NCI-H2081 (cell line): ENCODE measurements around the gene ACAN.

ENCODE experiments used
- DNase-seq, 2 experiments: peaks; one replicate each; lab custom pipeline; 2025; lab: John Stamatoyannopoulos, UW

The ACAN gene

DNA sequence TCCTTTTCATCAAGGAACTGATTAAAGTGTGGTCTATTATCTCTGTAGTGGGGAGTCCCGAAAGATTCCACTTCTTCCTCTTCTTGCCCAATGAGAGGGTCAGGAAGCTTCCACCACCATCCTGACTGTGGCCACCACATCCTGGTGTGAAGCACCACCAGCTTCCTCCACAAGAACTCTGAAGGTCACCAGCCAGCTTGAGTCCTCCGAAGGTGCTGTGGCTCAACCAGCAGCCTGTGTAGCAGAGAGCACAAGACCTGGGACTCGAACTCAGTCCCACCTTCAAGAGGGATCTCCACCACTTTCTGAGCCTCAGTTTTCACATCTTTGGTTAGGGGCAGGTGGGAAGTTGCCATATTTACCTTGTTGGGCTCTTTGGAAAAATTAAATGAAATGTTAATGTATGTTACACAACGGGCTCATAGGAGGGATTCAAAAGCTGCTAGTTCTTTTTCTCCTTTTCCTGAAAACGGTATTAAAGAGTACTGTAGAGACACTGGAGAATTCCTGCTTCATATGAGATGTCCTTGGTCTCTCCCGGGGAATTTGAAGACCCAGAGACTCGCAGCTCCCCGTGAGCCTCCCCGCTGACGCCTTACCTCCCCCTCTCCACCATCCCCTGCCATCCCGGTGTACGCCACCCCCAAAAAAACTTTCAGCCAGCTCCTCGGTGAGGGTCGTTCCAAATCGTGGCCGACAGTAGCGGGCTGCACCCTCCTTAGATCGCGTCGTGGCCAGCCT, 816 bp upstream of the ACAN start:
- no peak for DNase-seq

DNA sequence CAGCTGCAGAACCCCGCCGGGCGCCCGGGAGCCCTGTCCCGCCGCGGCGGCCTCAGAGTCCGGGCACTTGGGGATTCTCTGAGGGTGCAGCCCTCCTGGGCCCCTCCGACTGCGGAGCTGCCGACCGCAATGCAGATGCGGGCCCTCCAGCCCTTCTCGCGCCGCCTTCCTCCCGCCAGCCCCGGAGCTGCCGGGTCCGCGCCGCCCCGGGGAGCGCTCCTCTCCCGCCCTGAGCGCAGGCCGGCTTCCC, 320 bp upstream of the ACAN start:
- no peak for DNase-seq

DNA sequence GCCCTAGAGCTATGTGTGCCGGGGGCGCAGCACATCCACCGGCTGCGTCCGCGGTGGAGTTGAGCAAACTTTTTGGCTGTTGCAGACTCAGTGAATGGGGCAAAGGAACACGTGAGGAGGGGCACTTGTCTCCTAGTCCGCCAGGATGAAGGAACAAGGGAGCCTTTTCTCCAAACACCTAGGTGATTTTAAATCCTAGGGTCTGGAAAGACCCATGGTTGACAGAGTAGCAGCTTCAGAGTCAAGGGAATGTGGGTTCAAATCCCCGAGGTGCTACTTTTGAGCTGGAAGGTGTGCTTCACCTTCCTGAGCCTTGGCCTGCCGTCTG, 648 bp downstream of the ACAN start:
- DNase-seq = no peak

DNA sequence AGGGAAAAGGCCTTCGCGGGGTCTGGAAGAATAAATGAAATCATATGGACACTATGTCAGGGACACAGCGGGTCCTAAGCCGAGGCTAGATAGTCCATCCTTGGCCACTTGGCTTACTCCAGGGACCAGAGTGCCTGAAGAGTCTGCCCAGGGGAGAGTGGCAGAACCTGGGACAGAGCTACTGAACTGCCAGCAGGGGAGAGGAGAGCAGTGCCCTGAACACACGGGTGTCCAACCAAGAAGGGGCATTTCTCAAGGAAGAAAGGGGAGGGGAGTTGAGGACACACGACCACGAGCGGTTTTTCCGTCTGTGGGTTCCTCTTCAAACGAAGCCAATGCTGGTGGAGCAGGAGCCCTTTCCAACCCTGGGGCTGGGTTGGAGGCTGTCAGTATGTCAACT, 1.0 kb downstream of the ACAN start:
- DNase-seq = no peak

DNA sequence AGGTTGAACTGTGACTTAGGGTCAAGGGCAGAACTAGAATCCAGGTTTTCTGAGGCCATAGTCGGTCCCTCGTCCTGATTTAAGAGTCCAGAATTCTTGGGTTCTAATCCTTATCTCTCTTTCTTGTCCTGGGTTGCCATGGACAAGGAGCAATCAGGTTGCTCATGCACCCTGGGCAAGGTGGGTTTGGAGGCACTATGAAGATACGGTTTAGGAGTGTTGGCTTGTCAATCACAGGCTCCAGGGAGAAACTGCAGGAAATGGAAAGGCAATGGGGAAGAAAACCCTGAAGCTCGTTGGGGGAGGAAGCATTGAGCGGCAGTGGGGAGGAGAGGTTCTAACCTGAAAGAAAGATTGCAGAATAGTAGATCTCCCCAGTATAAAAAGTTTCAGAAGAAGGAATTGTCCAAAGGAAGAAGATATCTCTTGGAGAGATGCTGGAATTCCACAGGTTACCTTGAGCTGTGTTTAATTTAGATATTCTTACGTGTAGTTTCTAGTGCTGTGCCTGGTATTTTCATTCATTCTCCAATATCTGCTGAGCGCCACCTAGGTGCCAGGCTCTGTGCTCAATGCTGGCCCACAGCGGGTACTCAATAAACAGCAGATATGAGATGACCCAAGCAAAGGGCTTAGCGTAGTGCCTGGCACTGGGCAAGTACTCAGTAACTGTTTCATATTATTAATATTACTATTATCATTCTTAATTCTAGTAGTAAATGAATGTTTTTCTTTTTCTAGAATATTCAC, 2.0 kb downstream of the ACAN start:
- no peak for DNase-seq

DNA sequence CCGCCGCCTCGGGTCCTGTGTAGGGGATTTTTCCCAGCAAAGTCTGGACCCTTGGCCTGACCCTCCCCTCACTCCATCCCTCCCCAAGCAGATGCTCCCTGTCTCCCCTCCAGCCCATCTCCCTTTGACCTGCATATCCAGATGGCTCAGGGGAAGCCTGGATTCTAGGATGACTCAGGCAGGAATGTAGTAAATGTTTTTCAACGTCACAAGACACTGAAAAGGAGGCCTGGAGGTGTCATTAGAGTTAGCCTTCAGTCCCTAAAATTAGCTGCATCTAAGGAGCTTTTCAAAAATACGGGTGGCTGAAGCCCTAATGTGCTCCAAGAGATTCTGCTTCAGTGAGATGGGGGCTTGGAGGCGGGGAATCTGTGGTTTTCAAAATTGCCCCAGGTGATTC, 7.2 kb downstream of the ACAN start:
- DNase-seq = no peak

DNA sequence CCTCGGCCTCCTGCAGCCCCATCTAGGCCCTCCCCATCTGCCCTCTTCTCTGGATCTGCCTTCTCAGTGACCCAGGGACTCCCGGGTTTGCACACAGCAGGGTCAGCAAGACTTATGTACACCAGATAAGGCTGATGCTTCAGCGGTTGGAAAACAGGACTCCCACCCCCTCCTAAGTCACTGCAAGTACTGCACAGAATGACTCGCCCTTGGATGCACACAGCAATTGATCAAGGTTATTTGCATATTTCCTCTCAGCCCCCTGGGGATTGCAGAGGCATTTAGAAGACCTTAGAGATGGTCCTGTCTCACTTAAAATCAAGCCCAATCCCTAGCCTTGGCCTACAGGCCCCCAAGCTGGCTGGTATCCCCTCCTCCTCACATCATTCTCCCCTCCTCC, 8.9 kb downstream of the ACAN start:
- no peak for DNase-seq

DNA sequence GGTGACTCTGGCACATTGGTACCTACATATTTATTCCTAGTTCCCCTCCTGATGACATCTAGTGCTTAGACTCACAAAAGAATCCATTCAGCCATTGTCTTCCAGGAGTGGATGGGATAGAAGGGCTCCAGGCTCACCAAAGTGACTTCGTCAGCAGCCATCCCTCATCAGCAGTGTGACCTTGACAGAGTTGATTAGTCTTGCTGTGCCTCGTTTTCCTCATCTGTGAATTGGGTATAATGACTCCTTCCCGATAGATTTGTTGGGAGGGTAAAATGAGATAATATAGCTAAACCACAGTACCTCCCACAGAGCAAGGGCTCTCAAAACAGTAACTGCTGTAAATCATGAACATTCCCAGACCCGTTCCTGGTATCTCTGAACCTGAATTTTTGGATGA, 10.7 kb downstream of the ACAN start:
- DNase-seq = no peak

DNA sequence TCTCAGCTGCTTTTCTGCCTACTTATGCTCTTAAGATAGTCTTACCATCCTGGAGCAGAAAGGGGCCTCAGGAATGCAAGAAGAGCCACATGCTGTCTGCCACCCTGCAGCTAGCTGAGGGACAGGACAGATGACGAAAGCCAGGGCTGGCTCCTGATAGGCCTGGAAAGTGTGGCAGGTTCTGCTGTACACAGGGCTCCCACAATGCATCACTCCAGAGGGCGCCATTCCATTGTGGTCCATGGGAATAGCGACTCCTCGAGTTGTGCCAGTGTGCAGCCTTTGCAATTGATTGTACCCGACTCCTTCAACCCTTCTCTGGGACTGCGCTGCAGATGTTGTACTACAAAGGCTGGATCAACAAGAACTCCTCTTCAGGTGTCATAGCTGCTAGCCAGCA, 11.2 kb downstream of the ACAN start:
- no peak for DNase-seq

DNA sequence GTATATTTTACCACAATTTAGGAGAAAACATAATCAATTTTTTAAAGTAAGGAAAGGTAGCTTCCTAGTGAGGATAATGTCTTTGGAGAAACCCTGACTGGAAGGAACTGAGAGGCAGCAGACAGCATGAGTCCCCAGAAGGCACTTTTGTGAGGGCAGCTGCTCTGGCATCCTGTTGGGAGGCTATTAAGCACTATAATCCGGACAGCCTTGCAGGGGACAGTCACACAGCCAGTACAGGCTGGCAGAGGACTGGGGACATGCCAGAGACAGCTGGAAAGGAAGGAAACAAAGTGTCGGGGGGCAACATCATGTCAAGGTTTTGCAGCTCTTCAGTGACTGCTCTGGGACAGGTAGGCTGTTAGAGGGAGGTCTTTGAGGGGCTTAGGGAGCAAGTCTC, 15.7 kb downstream of the ACAN start:
- no peak for DNase-seq

DNA sequence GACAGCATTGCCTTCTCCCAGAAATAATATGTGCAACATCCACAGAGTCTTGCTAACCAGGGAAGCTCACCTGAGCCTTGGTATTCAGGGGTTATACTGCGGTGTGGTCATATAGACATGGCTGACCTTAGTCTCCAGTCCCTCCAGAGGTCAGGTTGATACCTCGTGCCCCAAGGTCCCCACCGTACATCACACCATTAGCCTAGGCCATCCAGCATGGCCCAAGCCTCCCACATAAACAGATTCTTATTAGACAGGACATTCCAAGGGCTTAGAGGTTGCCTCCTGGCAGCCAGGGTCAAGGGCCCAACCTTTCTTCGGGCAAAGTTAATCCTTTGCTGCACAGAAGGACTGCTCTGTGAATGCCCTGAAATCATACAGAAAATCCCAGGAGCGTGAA, 18.8 kb downstream of the ACAN start:
- no peak for DNase-seq

DNA sequence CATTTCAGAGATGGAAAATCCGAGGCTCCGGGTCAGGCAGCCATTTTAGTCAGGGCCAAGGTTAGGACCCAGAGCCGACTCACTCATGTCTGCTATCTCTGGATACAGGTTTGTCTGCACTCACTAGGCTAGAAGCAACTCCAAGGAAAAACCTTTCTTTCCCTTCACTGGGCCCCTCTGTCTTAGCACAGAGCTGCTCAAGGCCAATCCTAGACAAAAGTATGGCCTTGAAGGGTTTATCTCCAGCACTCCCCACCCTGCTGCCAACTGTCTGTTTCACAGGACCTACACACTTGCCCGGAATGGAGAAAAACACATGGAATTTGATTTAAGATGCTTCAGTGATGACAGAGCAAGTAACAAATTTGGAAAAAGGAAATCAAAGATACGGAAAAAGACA, 25.6 kb downstream of the ACAN start:
- DNase-seq = no peak

DNA sequence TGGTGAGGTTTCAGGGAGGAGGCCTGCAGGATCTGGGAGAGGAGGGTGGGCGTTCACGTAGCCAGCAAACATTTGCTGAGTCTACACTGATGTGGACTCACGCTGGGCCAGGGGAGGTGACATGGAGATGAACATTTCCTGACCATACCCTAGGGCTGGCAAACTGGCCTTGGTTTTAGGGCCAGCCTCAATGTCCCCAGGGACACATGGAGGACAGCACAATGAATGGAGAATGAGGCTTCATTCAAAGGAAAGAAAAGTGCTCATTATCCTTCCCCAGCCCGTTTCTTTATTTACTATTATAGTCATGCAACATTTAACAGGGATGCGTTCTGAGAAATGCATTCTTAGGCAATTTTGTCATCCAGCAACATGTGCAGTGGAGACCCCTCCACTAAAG, 26.8 kb downstream of the ACAN start:
- peak; percentile 11 to 23 for DNase-seq

DNA sequence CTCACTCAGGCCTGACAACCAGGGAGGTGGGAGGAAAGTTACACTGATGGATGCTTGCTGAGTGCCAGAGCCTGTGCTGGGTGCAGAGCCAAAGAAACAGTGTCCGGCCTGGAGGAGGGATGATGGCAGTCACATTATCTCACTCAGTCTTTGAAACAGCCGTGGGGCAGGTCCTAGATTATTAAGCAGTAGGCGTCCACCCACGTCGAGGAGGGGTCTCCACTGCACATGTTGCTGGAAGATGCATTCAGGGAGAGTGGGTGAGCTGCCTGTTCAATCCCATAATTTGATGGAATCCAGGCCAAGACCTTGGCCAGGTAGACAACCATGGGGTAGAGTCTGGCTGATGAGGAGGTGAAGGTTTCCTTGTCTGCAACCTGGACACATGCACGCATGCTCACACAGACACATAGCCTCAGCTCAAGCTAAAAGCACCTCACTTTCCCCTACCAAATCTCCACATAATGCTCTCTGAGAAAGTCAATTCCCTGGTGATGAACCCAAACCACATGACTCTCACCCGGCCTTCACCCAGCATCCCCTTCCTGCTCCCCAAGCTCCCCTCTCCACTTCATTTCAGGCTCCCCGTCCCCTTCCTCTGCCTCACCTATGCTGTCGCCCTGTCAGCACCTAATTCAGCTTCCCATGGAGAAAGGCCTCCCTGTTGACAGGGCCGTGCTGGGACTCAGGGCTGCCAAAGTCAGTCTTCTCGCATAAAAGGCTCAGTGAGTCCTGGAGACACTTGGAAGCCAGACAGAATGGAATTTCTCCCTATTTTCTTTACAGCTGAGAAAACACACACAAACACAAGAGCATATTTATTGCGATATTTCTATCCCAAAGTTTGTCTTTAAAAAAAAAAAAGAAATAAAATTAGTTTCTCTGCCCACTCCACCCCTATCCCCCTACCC, 29.8 kb downstream of the ACAN start:
- DNase-seq = no peak

DNA sequence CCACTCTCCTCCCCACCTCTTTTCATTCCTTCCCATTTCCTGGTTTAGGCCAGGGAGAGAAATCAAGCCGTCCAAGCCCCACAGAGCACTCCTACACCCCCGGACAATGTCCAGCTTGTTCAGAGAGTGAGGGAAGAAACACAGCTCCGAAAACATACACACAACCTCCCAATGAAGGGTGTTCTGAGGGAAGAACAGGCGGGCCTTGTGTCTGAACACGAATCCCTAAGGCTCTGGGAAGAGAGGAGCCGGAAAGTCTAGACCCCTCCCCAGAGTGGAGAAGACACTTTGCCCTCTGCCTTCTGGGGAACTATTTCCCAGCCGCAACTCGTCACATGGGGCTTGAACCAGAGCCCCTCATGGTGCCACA, 30.5 kb downstream of the ACAN start:
- no peak for DNase-seq

DNA sequence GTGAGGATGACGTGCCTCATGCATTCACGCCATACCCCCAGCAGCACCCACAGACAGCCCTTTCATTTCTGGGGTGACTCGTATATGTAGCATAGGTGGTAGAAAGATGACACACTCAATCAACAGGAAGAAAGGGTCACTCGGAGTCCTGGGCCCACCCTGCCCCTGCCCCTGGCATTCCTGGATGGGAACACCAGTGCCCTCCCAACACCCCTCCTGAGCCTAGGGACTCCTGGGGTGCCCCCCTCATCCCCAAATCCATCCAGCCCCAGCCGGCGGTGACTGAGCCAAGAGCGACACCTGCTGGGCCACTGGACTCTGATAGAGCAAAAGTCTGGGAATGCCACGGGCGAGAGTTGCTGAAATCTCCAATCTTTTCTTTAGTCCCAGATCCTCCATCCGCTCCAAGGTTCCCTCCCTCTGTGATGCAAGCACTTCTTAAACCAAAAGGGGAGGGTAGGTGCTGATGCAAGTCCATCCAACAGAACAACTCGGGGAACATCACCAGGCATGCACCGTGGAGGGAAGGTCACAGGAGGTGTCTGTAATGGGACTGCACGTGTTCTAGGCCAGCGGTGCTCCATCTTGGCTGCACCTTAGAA, 31.1 kb downstream of the ACAN start:
- DNase-seq = peak in 1 of 2 experiments; percentile 17

DNA sequence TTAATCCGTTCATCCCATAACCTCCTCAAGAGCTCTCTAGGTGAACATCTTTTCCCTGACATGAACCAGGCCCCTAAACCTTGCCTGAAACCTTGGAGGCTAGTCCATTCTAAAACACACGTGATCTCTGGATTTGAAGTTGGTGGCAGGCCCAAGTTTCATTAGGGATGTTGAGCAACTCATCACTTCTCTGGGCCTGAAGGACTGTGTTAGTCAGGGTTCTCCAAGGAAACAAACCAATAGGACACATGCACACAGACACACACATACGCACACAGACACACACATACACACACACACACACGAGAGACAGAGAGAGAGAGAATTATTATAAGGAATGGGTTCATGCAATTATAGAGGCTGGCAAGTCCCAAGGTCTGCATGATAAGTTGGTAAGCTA, 31.9 kb downstream of the ACAN start:
- DNase-seq = no peak

DNA sequence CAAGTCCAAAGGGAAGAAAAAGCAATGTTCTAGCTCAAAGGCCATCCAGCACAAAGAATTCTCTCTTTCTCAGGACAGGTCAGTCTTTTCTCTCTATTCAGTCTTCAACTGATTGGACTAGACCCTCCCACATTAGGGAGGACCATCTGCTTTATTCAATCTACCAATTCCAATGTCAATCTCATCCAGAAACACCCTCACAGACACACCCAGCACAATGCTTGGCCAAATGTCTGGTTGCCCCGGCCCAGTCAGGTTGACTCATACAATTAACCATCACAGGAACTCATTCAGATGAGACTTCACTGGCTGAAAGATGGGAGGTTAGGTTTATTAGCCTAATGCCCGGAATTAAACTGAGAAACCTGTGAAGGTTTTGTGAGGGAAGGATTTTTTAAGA, 32.4 kb downstream of the ACAN start:
- no peak for DNase-seq

DNA sequence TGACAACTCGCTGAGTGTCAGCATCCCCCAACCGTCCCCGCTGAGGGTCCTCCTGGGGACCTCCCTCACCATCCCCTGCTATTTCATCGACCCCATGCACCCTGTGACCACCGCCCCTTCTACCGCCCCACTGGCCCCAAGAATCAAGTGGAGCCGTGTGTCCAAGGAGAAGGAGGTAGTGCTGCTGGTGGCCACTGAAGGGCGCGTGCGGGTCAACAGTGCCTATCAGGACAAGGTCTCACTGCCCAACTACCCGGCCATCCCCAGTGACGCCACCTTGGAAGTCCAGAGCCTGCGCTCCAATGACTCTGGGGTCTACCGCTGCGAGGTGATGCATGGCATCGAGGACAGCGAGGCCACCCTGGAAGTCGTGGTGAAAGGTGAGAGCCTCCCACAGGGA, 35.4 kb downstream of the ACAN start:
- DNase-seq = no peak

DNA sequence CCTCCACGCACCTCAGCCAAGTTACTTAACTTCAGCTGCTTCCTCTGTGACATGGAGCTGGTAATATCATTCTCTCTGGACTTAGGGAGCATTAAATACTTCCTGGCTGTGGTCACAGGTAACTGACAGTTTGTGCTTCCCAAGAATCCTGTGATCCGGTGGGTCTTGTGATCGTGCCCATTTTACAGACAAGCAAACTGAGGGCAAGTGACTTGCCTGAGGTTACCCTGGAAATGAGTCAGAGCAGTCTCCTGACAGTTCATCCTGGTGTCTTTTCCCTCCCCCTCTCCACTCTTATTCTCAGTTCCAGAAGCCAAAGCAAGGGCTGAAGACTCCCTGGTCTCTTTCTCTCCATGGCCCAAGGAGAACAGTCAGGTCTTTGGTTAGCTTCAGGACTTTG, 35.9 kb downstream of the ACAN start:
- no peak for DNase-seq

DNA sequence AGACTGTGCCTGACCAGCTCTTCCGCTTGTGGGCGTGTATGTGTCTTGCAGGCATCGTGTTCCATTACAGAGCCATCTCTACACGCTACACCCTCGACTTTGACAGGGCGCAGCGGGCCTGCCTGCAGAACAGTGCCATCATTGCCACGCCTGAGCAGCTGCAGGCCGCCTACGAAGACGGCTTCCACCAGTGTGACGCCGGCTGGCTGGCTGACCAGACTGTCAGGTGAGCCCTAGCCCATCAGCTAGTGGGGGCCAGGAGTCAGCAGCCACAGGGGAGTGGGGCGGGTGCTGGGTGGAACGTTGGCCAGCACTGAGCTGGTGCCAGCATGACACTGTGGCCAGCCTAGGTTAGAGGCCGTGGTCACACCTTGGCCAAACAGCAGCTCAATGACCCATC, 36.7 kb downstream of the ACAN start:
- no peak for DNase-seq

DNA sequence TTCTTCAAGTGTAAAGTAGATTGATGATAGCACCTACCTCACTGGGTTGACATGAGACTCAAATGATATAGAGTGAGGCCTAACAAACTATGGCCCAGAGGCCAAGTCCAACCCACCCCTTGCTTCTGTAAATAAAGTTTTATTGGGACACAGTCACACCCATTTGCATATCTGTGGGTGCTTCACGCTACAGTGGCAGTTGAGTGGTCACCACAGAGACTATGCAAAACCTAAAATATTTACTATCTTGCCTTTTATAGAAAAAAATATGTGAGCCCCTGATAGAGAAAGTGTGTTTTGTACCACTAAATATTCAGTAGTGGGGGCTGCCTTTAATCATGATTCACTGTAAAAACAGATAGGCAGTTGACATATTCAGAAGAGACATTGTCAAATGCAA, 38.0 kb downstream of the ACAN start:
- DNase-seq = no peak

DNA sequence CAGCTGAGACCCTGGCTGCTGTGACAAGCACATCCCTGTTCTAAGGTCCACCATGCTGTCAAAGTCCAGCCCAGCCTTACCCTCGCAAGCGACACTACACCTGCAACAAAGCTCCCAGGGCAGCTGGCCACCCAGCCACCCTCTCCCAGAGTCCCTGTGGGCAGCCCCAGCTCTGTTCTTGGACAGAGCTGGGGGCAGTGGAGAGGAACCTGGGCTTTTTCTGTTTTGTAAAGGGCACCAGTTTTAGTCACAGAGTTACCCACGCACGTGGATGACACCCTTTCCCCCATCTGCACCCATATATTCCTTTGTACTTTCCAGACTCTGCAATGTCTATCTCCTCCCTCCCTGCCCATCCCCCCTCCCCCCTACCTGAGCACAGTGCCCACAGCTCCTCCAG, 38.9 kb downstream of the ACAN start:
- no peak for DNase-seq
